Central memory CD4-positive, alpha-beta T cell (primary cell): ENCODE measurements around the gene TELO2.
A peak's percentile ranks its signal among the peaks of the same experiment; 100 is the strongest.

Experiments used
- DNase-seq: peaks from one replicate; pipeline ENCODE4 v3.0.0; 2022

Gene TELO2

GRCh38 chr16:1539720-1540555, 46.8 kb downstream of the TELO2 start:
- DNase-seq: no peak

- no peak for DNase-seq
Measured at GRCh38 chr16:1540556-1540855, 47.3 kb downstream of the TELO2 start.

- no peak for DNase-seq
Measured at GRCh38 chr16:1541293-1542165, 48.4 kb downstream of the TELO2 start.

GRCh38 chr16:1542166-1542500, 49.0 kb downstream of the TELO2 start:
- no peak for DNase-seq

GRCh38 chr16:1542533-1542932, 49.4 kb downstream of the TELO2 start:
- no peak for DNase-seq

- DNase-seq: peak; percentile 24
Measured at GRCh38 chr16:1543085-1543896, 50.1 kb downstream of the TELO2 start.

GRCh38 chr16:1545044-1546040, 52.2 kb downstream of the TELO2 start:
- DNase-seq: no peak

GRCh38 chr16:1546430-1546829, 53.3 kb downstream of the TELO2 start:
- no peak for DNase-seq

GRCh38 chr16:1548233-1548632, 55.1 kb downstream of the TELO2 start:
- no peak for DNase-seq

GRCh38 chr16:1548727-1549126, 55.6 kb downstream of the TELO2 start:
- no peak for DNase-seq

- DNase-seq: no peak
Measured at GRCh38 chr16:1550069-1550468, 56.9 kb downstream of the TELO2 start.

- no peak for DNase-seq
Measured at GRCh38 chr16:1550696-1551095, 57.5 kb downstream of the TELO2 start.

GRCh38 chr16:1551166-1551565, 58.0 kb downstream of the TELO2 start:
- no peak for DNase-seq

GRCh38 chr16:1552129-1552528, 59.0 kb downstream of the TELO2 start:
- no peak for DNase-seq

GRCh38 chr16:1553946-1554825, 61.0 kb downstream of the TELO2 start:
- DNase-seq: no peak

- no peak for DNase-seq
Measured at GRCh38 chr16:1554826-1555445, 61.8 kb downstream of the TELO2 start.

- DNase-seq: no peak
Measured at GRCh38 chr16:1556254-1556653, 63.1 kb downstream of the TELO2 start.

- no peak for DNase-seq
Measured at GRCh38 chr16:1557074-1557473, 63.9 kb downstream of the TELO2 start.

GRCh38 chr16:1557576-1557975, 64.4 kb downstream of the TELO2 start:
- no peak for DNase-seq

- DNase-seq: peak; percentile 66
Measured at GRCh38 chr16:1559446-1559975, 66.4 kb downstream of the TELO2 start.
